Adrenal gland (tissue), 12 donors: ENCODE data around the gene MVB12B. TPM values are rescaled to one million over a fixed set of nuclear protein-coding genes. Genes with fewer than 3 reads are reported as not detected.

Experiments used
- DNase-seq, 7 donors: peaks; one replicate each; pipeline ENCODE4 v3.0.0-alpha.2; 2019 to 2020
- H3K27ac ChIP-seq, 5 donors: fragments of 200-600 bp; sonication (generic) in 4 of 5; 1 replicate in 3 of 5; 2 replicates in 2 of 5; pipeline versions ENCODE4 v1.5.1 to v1.8.0; 2016 to 2020; ENCODE audit warnings: mild to moderate bottlenecking in 1 of 5
- H3K27me3 ChIP-seq: fragments of 200-600 bp; 2 replicates; pipeline ENCODE4 v1.8.0; 2021
- H3K36me3 ChIP-seq, 2 donors: fragments of 200-600 bp; replicated peaks in 1 of 2; 1 replicate in 1 of 2; 2 replicates in 1 of 2; pipeline versions ENCODE4 v1.5.1 to v1.8.0; 2018 to 2022
- H3K4me1 ChIP-seq, 2 donors: fragments of 200-600 bp; replicated peaks in 1 of 2; 1 replicate in 1 of 2; 2 replicates in 1 of 2; pipeline versions ENCODE4 v1.5.1 to v1.8.0; 2018 to 2021
- H3K4me3 ChIP-seq, 4 donors: fragments of 200-600 bp; sonication (generic) in 3 of 4; one replicate each; pipeline ENCODE4 v1.5.1; 2016 to 2018
- H3K9me3 ChIP-seq, 3 donors: fragments of 200-600 bp; sonication (generic) in 1 of 3; replicated peaks in 1 of 3; 1 replicate in 2 of 3; 2 replicates in 1 of 3; pipeline versions ENCODE4 v1.5.1 to v1.8.0; 2016 to 2021
- POLR2A ChIP-seq, 2 donors: fragments of 450-650 bp; IDR thresholded peaks; one replicate each; pipeline ENCODE4 v1.6.1; 2017; ENCODE audit warnings: antibody characterized with exemption in 2 of 2, mild to moderate bottlenecking in 2 of 2, moderate library complexity in 1 of 2
- WGBS, 4 donors: extraction: QIAGEN DNeasy Blood & Tissue Kit in 2 of 4; methylation state at CpG; one replicate each; pipeline versions ENCODE4 v1.1.5 to v1.1.7; 2013 to 2017; 5-methylcytosine and 5-hydroxymethylcytosine counted together
- intact Hi-C, 2 donors: fragments of 100-400 bp; cut with DNase I; formaldehyde crosslinking; loops; one replicate each; pipeline versions ENCODE4 v1.14.1 to v1.15.0; 2022 to 2023
- polyA plus RNA-seq, 3 donors: library from polyadenylated mRNA; stranded (reverse); fragments of 200-250 nt in 2 of 3; fragments of 350-450 nt in 1 of 3; fragmentation: Illumina TruSeq in 1 of 3; extraction: RNeasy Lipid Tissue Mini Kit (QIAGEN cat#74804) in 1 of 3; gene quantifications; one replicate each; pipeline ENCODE4 v1.2.3, GENCODE V29; 2013 to 2014
- total RNA-seq, 9 donors: library from RNA; depleted of rRNA in 4 of 9; stranded (reverse); fragments of >200 nt in 4 of 9; fragments of 120-200 nt in 1 of 9; fragmentation: NEBNext Ultra II Directional in 1 of 9; extraction: Animal tissue kit (Norgen Biotek cat#: 25700) in 1 of 9; gene quantifications; one replicate each; pipeline versions ENCODE4 v1.1.0 to v1.2.4, GENCODE V29; 2013 to 2023
- TF ChIP-seq, protein P1 (sequence below), 6 experiments: fragments of 450-650 bp in 4 of 6; fragments of 200-600 bp in 2 of 6; sonication (generic) in 1 of 6; IDR thresholded peaks; 1 replicate in 5 of 6; 2 replicates in 1 of 6; pipeline versions ENCODE4 v1.5.1 to v1.8.0; 2016 to 2021; ENCODE audit warnings: antibody characterized with exemption in 6 of 6, mild to moderate bottlenecking in 2 of 6, moderate library complexity in 1 of 6
- donor health status: healthy with polysubstance abuse.
- donor health status: Bipolar disorder and iron deficiency.
- donor health status: DM: yes; HTN: yes; CAD: no.
- donor health status: DM: no; HTN: no; CAD: no.
- donor health status: DM: no; HTN: no; CAD: no.
- donor health status: DM: yes; HTN: yes; CAD: no.

The MVB12B gene
- total and polyA plus RNA-seq, 12 donors, result 3.7 to 20.5 (median 12.8) TPM

GRCh38 chr9:126343271-126343700 is 16.7 kb downstream of the MVB12B start:
- intact Hi-C loops, result no loop called here
- 91 to 99% (median 93%) methylated on average over 6 of the region's 6 CpGs for WGBS, 4 donors
- Histone ChIP-seq H3K27me3 (no peaks in the 10 kb centered on the region), H3K4me3 (no peak overlapping the region), H3K9me3 (no peaks in the 10 kb centered on the region), H3K4me1 (peaks cover 0 to 21% of the 10 kb centered on the region in 2 donors), H3K36me3 (peaks cover 0 to 13% of the 10 kb centered on the region in 2 donors), H3K27ac (no peak overlapping the region)
- DNase-seq, result no peak
- no peak for TF ChIP-seq POLR2A (IDR thresholded peaks at IDR 0.05)
- TF ChIP-seq, protein P1, sequence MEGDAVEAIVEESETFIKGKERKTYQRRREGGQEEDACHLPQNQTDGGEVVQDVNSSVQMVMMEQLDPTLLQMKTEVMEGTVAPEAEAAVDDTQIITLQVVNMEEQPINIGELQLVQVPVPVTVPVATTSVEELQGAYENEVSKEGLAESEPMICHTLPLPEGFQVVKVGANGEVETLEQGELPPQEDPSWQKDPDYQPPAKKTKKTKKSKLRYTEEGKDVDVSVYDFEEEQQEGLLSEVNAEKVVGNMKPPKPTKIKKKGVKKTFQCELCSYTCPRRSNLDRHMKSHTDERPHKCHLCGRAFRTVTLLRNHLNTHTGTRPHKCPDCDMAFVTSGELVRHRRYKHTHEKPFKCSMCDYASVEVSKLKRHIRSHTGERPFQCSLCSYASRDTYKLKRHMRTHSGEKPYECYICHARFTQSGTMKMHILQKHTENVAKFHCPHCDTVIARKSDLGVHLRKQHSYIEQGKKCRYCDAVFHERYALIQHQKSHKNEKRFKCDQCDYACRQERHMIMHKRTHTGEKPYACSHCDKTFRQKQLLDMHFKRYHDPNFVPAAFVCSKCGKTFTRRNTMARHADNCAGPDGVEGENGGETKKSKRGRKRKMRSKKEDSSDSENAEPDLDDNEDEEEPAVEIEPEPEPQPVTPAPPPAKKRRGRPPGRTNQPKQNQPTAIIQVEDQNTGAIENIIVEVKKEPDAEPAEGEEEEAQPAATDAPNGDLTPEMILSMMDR (IDR thresholded peaks at IDR 0.05), result no peak

- no peak for DNase-seq
- no peaks in the 10 kb centered on the region for H3K27me3 ChIP-seq
- H3K9me3 ChIP-seq, result no peaks in the 10 kb centered on the region
- intact Hi-C loops, result no loop called here
- no peak overlapping the region for H3K4me3 ChIP-seq
- 95 to 97% (median 96%) methylated on average over 9 of the region's 9 CpGs for WGBS, 4 donors
- peaks cover 0 to 7% of the 10 kb centered on the region in 2 donors for H3K4me1 ChIP-seq
- no peak overlapping the region for H3K27ac ChIP-seq
- H3K36me3 ChIP-seq, result peaks cover 0 to 7% of the 10 kb centered on the region in 2 donors
- no peak for TF ChIP-seq POLR2A (IDR thresholded peaks at IDR 0.05)
- TF ChIP-seq, protein P1 (IDR thresholded peaks at IDR 0.05), result no peak
These were observed 19.4 kb downstream of the MVB12B start for GRCh38 chr9:126346031-126346430.

GRCh38 chr9:126347093-126347492 is 20.5 kb downstream of the MVB12B start:
- Histone ChIP-seq H3K4me1 (peaks cover 0 to 7% of the 10 kb centered on the region in 2 donors), H3K27ac (peak overlapping the region in 3 of 5 donors; percentile 7 to 64 (median 36))

DNA sequence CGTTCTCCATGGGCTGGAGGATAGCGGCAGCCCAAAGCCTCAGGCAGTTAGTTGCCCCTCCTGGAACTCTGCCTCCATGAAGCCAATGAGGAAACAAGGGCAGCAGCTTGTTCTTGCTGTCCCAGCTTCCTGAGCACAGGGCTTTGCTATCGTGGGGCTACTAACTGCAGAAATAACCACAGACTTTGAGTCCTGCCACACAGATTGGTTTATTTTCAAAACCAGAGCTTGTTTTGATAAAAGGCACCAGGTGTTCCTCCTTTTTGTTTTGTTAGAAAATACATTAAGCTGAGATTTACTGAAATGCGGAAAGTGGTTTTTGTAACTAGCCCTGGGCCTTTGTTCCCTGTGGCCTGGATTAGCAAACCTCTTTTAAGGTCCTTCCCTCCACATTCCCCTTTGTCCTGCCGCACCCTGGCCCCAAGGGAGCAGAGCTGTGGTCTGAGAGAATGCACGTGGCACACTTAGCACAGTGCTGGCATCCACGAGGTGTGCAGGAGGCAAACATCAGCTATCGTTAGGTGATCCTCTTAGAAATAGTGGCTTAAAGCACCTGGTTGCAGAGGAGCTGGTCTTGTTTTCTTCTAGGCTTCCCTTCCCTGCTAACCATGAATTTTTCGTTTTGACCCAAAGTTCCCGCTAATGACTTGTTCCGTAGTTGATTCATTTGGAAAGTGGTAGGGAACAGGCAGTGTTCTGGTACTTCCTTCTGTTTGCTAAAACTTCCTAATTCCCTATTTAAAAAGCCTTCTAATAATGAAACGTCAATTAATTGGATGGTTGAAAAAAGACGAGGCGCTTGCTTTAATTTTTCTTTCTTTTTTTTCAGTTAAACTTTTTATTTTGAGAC is 21.5 kb downstream of the MVB12B start:
- no peak overlapping the region for H3K4me3 ChIP-seq
- DNase-seq, result no peak
- peaks cover 0 to 7% of the 10 kb centered on the region in 2 donors for H3K4me1 ChIP-seq
- no peaks in the 10 kb centered on the region for H3K27me3 ChIP-seq
- H3K9me3 ChIP-seq, result no peaks in the 10 kb centered on the region
- intact Hi-C loops, result no loop called here
- H3K36me3 ChIP-seq, result no peaks in the 10 kb centered on the region
- H3K27ac ChIP-seq, result peak overlapping the region in 4 of 5 donors; percentile 7 to 71 (median 42)
- TF ChIP-seq POLR2A (IDR thresholded peaks at IDR 0.05), result no peak
- TF ChIP-seq, protein P1 (IDR thresholded peaks at IDR 0.05), result no peak
- WGBS, 4 donors, result 72 to 79% (median 75%) methylated on average over 12 to 14 of the region's 14 CpGs

More at GRCh38 chr9:126347093-126347492, 20.5 kb downstream of the MVB12B start:
- intact Hi-C loops, result no loop called here
- H3K27me3 ChIP-seq, result no peaks in the 10 kb centered on the region
- H3K9me3 ChIP-seq, result no peaks in the 10 kb centered on the region
- TF ChIP-seq POLR2A (IDR thresholded peaks at IDR 0.05), result no peak
- TF ChIP-seq, protein P1 (IDR thresholded peaks at IDR 0.05), result no peak
- no peak for DNase-seq
- no peaks in the 10 kb centered on the region for H3K36me3 ChIP-seq
- H3K4me3 ChIP-seq, result no peak overlapping the region
- 70 to 79% (median 77%) methylated on average over 4 to 5 of the region's 5 CpGs for WGBS, 4 donors
